A172 (cell line): ENCODE results near the gene RIOK3. TPM values are rescaled to one million over a fixed set of nuclear protein-coding genes. Genes with fewer than 3 reads are reported as not detected.
"Not testable (repeated sequence)": the region's sequence is repeated elsewhere in the genome, so short reads cannot be mapped to it uniquely, and the experiment has no call there.

ENCODE experiments used
- DNase-seq: peaks from one replicate; pipeline ENCODE4 v3.0.0-alpha.2; 2015; ENCODE audit warnings: low spot score
- total RNA-seq: library from RNA; depleted of rRNA; stranded (reverse); fragments of >200 nt; shearing (Covaris generic); gene quantifications from 2 replicates; pipeline ENCODE4 v1.2.3, GENCODE V29; 2014

Gene RIOK3
- total RNA-seq, 1 experiment from 2014 or later: 71.1 TPM

- no peak for DNase-seq
These were observed 2.1 kb upstream of the RIOK3 start for GRCh38 chr18:23451011-23451410.

DNA sequence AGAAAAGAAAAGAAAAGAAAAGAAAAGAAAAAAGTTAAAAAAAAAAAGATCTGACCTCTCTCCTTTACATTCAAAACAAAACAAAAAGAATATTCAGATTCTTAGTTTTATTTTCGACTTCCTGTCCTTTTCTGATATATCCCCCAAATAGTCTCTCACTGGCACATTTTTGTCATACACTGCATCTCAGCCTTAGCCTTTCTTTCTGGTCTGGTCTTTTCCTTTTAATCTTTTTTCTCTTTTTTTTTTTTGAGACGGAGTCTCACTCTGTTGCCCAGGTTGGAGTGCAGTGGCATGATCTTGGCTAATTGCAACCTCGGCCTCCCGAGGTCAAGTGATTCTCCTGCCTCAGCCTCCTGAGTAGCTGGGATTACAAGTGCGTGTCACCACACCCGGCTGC is 1.6 kb upstream of the RIOK3 start:
- DNase-seq: no peak

- no peak for DNase-seq
These were observed 750 bp upstream of the RIOK3 start for GRCh38 chr18:23452347-23452727.

DNA sequence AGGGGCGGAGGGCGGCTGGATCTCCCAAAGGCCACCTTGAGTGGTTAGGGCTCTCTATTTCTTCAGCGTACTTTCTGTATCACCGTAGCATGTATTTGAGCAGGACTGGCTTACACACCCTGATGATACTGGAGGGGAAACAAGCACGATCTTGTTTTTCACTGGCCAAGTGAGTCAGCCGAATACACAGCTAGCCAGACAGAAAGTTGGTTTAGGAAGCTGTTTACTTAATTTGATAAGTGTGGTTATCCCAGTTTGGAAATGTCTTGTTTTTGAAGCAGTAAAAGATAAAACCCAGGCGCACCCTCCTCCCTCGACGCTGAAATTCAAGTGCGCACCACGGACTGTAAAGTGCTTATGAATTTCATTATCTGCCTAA is 582 bp downstream of the RIOK3 start:
- peak; percentile 39 for DNase-seq

DNA sequence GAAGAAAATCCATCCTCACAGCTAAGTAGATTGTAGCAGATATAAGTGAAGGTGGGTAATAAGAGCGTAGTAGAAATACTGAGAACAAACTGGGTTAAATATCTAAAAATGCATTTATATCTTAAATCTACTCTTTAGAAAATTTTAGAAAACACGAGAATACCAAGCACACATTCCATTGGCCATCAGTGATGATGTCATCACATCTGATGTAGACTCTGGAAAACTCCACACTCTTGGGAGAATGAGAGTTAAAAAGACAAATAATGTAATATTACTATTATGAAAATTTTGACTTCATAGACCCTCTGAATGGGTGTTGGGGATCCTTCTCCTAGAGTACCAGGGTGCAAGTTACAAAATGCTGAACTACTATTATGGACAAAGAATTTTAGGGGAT is 3.7 kb downstream of the RIOK3 start:
- no peak for DNase-seq

- DNase-seq: no peak
These were observed 5.9 kb downstream of the RIOK3 start for GRCh38 chr18:23458830-23459529.

DNA sequence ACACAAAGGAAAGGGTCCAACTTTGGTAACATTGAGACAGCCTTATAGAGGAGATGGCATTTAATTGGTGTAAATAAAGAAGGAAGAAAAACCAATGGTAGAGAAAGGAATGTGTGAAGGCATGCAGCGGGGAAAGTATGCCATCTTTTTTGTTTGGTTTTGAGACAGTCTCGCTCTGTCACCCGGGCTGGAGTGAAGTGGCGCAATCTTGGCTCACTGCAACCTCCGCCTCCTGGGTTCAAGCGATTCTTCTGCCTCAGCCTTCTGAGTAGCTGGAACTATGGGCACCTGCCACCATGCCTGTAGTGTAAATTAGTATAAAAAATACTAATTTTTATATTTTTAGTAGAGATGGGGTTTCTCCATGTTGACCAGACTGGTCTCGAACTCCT is 6.4 kb downstream of the RIOK3 start:
- no peak for DNase-seq

DNA sequence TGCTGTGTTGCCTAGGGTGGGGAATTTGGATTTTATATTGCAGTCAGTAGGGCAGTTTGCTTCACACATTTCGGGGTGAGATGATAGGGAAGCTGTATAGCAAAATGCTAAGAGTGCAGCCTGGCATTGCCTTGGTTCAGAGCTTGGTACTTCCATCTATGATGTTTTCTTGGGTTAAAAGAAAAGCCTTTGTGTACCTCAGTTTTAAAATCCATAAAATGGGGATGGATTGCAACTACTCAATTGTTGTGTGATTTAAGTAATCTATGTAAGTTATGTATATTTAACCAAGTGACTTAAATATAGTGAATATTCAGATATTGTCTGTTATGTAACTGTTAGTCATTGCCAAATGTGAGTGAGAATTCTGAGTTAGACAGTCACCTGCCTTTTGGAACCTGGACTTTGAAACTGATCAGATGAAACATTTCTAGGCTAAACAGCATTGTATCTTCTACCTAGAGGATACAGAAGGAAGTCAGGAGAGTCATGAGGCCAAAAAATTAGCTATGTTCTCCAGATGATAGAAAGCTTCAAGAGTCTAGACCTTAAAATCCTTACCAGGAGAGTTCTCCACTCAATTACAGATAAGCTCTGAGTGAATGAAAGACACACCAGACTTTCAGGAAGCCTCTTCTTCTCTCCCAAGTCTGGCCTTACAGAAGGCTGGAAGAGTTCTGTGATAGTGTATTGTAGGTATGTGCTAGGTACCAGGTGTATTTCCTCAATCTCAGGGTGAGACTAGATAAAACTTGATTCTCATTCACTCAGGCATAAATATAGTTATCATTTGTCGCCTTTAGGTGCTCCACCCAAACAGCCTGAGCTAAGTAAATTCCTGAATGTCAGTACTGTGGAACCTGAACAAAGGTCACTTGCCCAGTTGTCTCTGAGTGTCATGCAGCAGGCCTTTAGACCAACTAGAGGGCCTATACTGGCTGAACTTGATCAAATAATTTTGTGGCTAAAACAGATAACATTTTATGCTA is 7.5 kb downstream of the RIOK3 start:
- DNase-seq: no peak

GRCh38 chr18:23462876-23463275 is 9.8 kb downstream of the RIOK3 start:
- DNase-seq: no peak

DNA sequence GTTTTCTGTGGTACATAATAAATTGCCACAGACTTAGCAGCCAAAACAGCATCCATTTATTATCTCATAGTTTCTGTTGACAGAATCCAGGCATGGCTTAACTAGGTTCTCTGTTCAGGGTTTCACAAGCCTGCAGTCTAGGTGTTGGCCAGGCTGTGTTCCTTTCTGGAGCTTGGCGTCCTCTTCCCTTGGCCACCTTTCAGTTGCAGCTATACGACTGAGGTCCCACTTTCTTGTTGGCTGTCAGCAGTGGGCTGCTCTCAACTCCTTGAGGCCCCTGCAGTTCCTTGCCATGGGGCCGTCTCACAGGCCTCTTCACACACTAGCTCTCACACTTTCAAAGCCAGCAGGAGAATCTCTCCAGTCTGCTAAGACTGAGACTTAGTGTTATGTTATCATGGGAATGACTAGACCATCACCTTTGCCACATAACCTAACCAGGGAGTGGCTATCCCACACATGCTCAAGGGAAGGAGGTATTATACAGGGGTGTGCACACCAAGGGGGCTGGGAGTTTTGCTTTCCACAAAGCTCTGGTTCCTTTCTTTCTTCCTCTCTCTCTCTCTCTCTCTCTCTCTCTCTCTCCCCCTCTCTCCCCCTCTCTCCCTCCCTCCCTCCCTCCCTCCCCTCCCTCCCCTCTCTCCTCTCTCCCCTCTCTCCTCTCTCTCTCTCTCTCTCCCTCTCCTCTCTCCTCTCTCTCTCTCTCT is 15.8 kb downstream of the RIOK3 start:
- no peak for DNase-seq

- no peak for DNase-seq
These were observed 17.7 kb downstream of the RIOK3 start for GRCh38 chr18:23470620-23471387.

DNA sequence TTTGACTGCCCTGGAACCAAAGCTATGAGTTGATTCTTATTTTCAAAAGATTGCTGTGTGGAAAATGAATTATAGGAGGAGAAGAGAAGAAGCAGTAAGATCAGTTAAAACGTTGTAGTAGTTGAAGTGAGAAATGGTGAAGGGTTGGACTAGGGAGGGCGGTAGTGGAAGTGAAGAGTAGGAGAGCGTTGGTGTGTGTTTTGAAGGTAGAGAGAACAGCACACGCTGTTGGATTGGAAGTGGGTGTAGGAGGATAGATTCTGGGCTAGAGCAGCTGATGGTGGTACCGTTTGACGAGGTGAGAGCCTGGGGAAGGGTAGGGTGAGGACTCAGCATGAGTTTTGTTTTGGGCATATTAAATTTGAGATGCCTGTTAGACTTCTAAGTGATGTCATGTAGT is 18.4 kb downstream of the RIOK3 start:
- DNase-seq: no peak

GRCh38 chr18:23479829-23480505 is 26.9 kb downstream of the RIOK3 start:
- no peak for DNase-seq

DNA sequence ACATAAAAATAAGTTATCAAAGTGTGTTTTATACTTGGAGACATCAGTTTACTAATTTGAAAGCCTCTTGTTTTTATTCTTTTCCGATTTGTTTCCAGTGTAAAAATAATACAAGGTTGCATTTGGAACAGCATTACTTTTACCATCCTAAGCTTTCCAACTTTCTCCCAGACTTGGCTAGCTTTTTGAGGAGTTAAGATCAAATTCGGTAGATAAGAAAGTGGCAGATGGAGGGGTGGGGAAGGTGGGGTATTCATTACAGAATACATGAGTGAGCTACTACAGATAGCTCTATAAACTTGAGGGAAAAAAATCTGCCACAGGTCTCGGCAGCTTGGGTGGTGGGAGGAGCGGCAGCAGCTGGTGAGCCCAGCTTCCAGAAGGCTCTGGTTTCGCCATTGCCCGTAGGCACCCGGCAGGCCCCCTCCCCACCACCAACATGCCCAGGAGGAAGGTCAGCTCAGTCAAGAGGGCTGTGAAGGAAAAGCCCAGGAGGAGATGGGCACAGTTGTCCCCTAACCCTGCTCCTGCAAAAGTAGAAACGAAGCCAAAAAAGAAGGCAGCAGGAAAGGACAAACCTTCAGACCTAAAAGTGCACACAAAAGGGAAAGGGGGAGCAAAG is 31.6 kb downstream of the RIOK3 start:
- DNase-seq: no peak

- no peak for DNase-seq
These were observed 32.3 kb downstream of the RIOK3 start for GRCh38 chr18:23485386-23485785.

- DNase-seq: peak; percentile 28
These were observed 34.9 kb downstream of the RIOK3 start for GRCh38 chr18:23487738-23488570.

- not testable (repeated sequence) for DNase-seq
These were observed 36.5 kb downstream of the RIOK3 start for GRCh38 chr18:23489586-23489985.

GRCh38 chr18:23493654-23494053 is 40.6 kb downstream of the RIOK3 start:
- no peak for DNase-seq

DNA sequence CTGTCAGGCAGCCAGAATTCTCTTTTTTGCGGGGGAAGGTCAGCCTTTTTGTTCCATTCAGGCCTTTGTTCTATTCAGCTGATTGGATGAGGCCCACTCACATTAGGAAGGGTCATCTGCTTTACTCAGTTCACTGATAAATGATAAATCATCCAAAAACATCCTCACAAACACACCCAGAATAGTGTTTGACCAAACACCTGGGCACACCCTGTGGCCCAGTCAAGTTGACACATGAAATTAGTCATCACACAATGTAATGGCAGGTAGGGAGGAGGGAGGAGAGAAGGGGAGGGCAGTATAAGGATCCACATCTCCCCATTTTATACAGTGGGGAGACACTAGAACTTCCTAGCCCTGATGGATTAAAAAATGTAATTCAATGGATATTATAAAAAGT is 41.9 kb downstream of the RIOK3 start:
- no peak for DNase-seq
